ENCODE results near the gene CASZ1. TPM values are rescaled to one million over a fixed set of nuclear protein-coding genes. Genes with fewer than 3 reads are reported as not detected.

CASZ1 gene
- total RNA-seq, 1 experiment from 2014 or later: 3.9 TPM

- Histone ChIP-seq H2BK120ac (ENCODE audit: low read depth, low read length, poor library complexity, severe bottlenecking) (no peak overlapping the region), H3K4me2 (ENCODE audit: insufficient read depth, insufficient read length, low read length) (no peak overlapping the region), H2AFZ (ENCODE audit: low read length) (no peak overlapping the region), H3K14ac (ENCODE audit: insufficient read depth, low read length) (no peak overlapping the region), H3K23me2 (ENCODE audit: insufficient read length, low read depth, low read length, poor library complexity, severe bottlenecking) (no peaks in the 10 kb centered on the region), H3T11ph (ENCODE audit: low read length) (no peak overlapping the region), H3K9ac (ENCODE audit: extremely low read depth, insufficient read length, low read length) (no peak overlapping the region), H4K20me1 (ENCODE audit: control insufficient read depth, insufficient read depth, insufficient read length) (no peaks in the 10 kb centered on the region), H4K5ac (ENCODE audit: insufficient read length, low read depth, low read length) (no peak overlapping the region), H3K56ac (ENCODE audit: insufficient read length, low read depth, low read length) (no peak overlapping the region), H2BK20ac (ENCODE audit: low read depth, low read length, poor library complexity, severe bottlenecking) (no peak overlapping the region), H3K4ac (ENCODE audit: low read depth, low read length) (no peak overlapping the region), H2BK15ac (ENCODE audit: low read depth, low read length) (no peak overlapping the region), H3K18ac (ENCODE audit: insufficient read length, low read depth, low read length) (no peak overlapping the region), H3K79me2 (ENCODE audit: insufficient read depth, low read length) (no peaks in the 10 kb centered on the region), H4K91ac (ENCODE audit: insufficient read length, low read depth, low read length) (no peak overlapping the region), H3K9me3 (ENCODE audit: control insufficient read depth, low read depth, low read length) (no peaks in the 10 kb centered on the region), H2BK5ac (ENCODE audit: insufficient read length, low read length) (no peak overlapping the region), H3K27me3 (ENCODE audit: insufficient read depth, low read length) (no peaks in the 10 kb centered on the region), H3K4me1 (ENCODE audit: insufficient read depth, low read length) (no peaks in the 10 kb centered on the region; the same call in 1 of the 2 replicates), H2BK12ac (ENCODE audit: insufficient read length, low read depth, low read length) (no peak overlapping the region), H4K8ac (replicated peaks; ENCODE audit: insufficient read length, low read depth, low read length) (no peak overlapping the region), H3K23ac (ENCODE audit: insufficient read length, low read depth, low read length) (no peak overlapping the region), H3K27ac (ENCODE audit: insufficient read length, low read depth, low read length) (no peak overlapping the region), H2AK5ac (ENCODE audit: insufficient read length, low read length) (no peak overlapping the region), H3K79me1 (ENCODE audit: insufficient read depth, low read depth, low read length, poor library complexity, severe bottlenecking) (no peaks in the 10 kb centered on the region)
- no peak for DNase-seq
- TF ChIP-seq CTCF (conservative IDR thresholded peaks at IDR 0.05): no peak
- no peak overlapping the region for H3K4me3 Mint-ChIP-seq
- H3K36me3 Mint-ChIP-seq (ENCODE audit: insufficient read depth in 1 of 3, low read depth in 3 of 3): no peaks in the 10 kb centered on the region
- no peaks in the 10 kb centered on the region for H3K27me3 Mint-ChIP-seq (ENCODE audit: low read depth)
- no CpG with 5 or more reads among the region's 31 CpGs for WGBS (ENCODE audit: extremely low coverage, insufficient read length, low lambda C conversion rate)
- no peak overlapping the region for H3K27ac Mint-ChIP-seq
- no peaks in the 10 kb centered on the region for H3K9me3 Mint-ChIP-seq
- H3K4me1 Mint-ChIP-seq: peaks cover 14 to 26% of the 10 kb centered on the region in 2 experiments
These were observed 131.2 kb downstream of the CASZ1 start for GRCh38 chr1:10665226-10665625.

Data from H9 (cell line).